Fibroblast of mammary gland (primary cell): ENCODE data around the gene ACYP2.

Experiments
- DNase-seq: peaks from one replicate; pipeline ENCODE4 v3.0.0-alpha.2; 2010; ENCODE audit warnings: low read depth
- H3K4me3 ChIP-seq: 2 replicates; pipeline ENCODE4 v1.5.1; 2011; ENCODE audit warnings: low read depth, mild to moderate bottlenecking, low read length, moderate library complexity; ENCODE audit not compliant: control insufficient read depth
- TF ChIP-seq, protein P1 (sequence below): conservative IDR thresholded peaks from 2 replicates; pipeline ENCODE4 v1.5.1; 2011; ENCODE audit warnings: low read depth, low read length, inconsistent platforms; ENCODE audit not compliant: control insufficient read depth, insufficient read depth

Gene ACYP2

DNA sequence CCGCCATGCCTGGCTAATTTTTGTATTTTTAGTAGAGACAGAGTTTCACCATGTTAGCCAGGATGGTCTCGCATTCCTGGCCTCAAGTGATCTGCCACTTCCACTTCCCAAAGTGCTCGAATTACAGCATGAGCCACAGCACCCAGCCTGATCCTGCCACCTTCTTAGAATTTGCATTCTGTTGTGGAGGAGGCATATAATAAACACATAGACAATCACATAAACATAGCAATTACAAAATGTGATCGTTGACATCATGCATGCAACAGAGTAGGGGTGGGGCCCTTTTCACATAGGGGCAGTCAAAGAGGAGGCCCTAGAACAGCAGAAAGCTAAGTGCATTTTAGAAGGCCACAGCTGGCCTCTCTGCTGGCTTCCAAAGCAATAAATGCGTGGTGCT lies 180.5 kb downstream of the ACYP2 start:
- no peak for DNase-seq
- no peak overlapping the region for H3K4me3 ChIP-seq
- TF ChIP-seq, protein P1, sequence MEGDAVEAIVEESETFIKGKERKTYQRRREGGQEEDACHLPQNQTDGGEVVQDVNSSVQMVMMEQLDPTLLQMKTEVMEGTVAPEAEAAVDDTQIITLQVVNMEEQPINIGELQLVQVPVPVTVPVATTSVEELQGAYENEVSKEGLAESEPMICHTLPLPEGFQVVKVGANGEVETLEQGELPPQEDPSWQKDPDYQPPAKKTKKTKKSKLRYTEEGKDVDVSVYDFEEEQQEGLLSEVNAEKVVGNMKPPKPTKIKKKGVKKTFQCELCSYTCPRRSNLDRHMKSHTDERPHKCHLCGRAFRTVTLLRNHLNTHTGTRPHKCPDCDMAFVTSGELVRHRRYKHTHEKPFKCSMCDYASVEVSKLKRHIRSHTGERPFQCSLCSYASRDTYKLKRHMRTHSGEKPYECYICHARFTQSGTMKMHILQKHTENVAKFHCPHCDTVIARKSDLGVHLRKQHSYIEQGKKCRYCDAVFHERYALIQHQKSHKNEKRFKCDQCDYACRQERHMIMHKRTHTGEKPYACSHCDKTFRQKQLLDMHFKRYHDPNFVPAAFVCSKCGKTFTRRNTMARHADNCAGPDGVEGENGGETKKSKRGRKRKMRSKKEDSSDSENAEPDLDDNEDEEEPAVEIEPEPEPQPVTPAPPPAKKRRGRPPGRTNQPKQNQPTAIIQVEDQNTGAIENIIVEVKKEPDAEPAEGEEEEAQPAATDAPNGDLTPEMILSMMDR = no peak

DNA sequence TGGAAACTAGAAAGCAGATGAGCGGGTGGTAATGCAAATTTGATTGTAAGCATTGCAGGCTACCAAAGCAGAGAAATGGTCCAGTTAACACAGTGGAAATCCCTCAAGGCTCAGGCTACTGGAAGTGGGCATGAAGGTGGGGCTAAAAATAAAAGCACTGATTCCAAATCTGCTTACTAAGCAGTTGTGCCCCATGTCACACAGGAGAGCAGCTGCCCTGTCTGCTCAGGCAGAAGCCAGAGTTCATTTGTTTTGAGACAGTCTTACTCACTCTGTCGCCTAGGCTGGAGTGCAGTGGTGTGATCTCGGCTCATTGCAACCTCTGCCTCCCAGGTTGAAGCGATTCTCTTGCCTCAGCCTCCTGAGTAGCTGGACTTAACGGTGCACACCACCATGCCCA lies 183.1 kb downstream of the ACYP2 start:
- DNase-seq = no peak
- TF ChIP-seq, protein P1 = no peak
- H3K4me3 ChIP-seq = no peak overlapping the region

DNA sequence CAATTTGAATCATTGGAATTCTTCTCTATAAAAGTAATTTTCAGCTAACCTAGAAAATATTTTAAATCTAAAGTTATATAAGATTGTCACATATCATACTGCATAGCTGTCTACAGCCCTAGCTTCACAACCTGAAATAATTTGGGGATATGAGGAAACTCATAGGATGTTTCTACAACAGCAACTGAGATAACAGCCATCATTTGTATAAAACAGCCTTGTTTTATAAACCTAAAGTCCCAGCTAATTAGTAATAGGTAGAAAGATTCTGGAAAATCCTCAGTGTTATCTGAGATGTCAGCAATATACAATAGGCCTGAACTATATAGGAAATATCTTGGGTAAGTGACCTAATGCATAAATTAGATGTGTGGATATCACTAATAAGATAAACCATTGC lies 188.2 kb downstream of the ACYP2 start:
- no peak overlapping the region for H3K4me3 ChIP-seq
- no peak for DNase-seq
- TF ChIP-seq, protein P1 = no peak

DNA sequence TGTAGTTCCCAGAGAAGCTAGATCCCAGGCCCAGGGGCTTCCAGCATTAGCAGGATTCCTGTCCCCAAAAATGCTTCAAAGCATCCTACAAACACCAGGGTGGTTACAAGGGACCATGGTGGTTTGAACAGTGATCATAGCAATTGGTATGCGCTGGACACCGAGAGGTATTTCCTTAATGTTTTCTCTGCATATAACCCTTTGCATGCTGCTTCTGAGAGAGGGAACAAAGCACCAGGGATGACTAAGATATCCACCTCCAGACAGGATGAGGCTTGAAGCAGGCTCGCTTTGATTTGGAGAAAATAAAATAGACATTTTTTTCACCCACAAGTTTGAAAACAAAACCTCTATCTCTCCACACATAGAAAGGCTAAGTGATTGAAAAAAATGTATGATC lies 191.1 kb downstream of the ACYP2 start:
- no peak for DNase-seq
- no peak overlapping the region for H3K4me3 ChIP-seq
- TF ChIP-seq, protein P1 = no peak

DNA sequence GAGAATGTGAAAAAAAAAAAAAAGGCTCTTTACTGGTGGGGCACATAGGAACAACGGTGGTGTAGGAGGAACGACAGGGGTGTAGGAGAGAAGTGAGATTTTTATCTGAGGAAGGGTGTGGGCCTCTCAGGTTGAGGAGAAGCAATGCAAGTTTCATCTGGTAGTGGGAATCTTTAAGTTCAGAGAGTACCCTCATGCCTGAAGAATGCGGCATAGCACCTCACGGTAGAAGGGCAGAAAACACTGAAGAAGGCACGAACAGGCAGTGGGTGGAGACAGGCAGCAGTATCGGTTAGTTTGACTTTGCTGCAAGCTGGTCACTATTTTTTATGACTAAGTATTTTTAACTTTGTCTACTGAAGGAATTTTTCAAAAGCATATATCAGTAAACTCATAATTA lies 192.8 kb downstream of the ACYP2 start:
- TF ChIP-seq, protein P1 = no peak
- DNase-seq = no peak
- H3K4me3 ChIP-seq = no peak overlapping the region

DNA sequence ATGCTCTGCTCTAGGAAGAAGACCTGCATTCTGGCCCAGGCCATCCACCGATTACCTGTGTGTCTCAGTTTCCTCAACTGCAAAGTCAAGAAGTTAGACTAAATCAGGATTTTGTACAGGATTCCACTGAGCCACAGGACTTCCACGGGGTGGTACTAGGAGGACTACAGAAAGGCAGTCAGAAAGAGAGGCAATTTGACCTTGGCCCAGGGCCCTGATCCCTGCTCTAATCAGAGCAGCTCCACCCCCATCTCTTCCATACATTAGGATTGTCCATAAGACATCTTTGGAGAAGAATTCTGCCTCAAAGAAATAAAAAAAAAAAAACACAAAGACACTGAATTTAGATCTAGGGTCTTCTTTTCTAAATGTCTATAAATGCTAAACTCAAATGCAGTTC lies 193.4 kb downstream of the ACYP2 start:
- TF ChIP-seq, protein P1 = no peak
- DNase-seq = no peak
- H3K4me3 ChIP-seq = no peak overlapping the region

DNA sequence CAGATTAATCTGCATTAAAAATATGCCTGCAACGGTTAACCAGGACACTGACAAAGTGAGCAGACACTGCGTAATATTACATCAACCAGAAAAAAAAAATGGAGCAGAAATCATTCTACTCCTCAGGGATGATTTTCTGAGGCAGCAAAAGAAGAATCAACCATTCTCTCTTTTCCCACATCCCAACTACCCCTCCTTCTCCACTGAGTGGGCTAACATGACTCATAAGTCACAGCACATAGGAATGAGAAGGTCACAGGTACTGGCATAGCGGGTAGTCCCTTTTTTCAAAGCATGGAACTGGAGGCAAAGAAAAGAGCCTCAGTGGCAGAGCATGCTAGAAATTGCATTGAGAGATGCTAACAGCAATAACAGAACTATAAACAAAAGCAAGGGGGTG lies 194.9 kb downstream of the ACYP2 start:
- DNase-seq = peak; percentile 36
- H3K4me3 ChIP-seq = no peak overlapping the region
- TF ChIP-seq, protein P1 = no peak
